Measurements from ENCODE around the gene EPN2.

GRCh38 chr17:19360772-19361171, 123.6 kb downstream of the EPN2 start:
- TF ChIP-seq NFRKB (IDR thresholded peaks at IDR 0.05) (no peak), TARDBP (IDR thresholded peaks at IDR 0.05) (no peak), SUZ12 (IDR thresholded peaks at IDR 0.05) (no peak)
